Activated gamma-delta T cell (primary cell): ENCODE measurements around the gene TOP3B.
"Not testable (repeated sequence)": the region's sequence is repeated elsewhere in the genome, so short reads cannot be mapped to it uniquely, and the experiment has no call there.

Experiments used
- DNase-seq: peaks from one replicate; lab custom pipeline; 2025; lab: John Stamatoyannopoulos, UW

TOP3B gene

GRCh38 chr22:21926728-21927127, 55.9 kb downstream of the TOP3B start:
- no peak for DNase-seq

GRCh38 chr22:21923163-21923561, 59.4 kb downstream of the TOP3B start:
- no peak for DNase-seq

DNA sequence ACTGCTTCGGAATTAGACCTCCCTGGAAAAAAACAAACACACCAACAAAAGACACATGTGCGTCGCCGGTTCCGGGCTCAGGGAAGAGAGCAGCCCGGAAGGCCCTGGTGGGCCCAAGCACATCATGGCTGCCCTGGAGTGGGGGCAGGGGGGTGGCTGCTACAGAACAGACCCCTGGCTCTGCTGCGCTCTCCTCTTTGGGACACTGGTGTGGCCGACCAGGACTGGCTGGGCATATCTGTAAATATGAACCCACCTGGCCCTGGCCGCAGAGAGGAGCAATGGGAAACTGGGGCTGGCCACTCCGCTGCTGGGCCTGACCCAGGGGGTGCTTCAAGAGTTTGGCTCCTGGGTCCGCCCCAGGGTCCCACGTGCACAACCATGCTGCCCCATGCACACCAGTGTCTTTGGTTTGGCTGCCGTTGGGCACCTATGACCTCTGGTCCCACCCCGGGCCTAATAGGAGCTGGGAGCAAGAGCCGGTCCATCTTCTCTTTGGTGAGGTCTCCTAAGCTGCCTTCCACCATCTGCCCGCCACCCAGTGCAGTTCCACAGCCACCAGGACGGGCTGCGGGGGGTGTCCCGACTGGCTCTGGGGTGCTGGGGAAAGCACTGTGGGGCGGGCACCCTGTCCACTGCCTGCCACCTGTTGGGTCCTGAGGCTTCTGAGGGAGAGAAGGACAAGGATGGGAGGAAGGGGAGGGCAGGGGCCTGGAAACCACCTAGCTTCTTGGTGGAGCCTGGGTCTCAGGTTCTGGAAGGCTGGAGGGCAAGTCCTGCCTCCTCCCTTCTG, 60.0 kb downstream of the TOP3B start:
- DNase-seq = no peak

- DNase-seq = no peak
Measured at GRCh38 chr22:21921729-21922128, 60.9 kb downstream of the TOP3B start.

DNA sequence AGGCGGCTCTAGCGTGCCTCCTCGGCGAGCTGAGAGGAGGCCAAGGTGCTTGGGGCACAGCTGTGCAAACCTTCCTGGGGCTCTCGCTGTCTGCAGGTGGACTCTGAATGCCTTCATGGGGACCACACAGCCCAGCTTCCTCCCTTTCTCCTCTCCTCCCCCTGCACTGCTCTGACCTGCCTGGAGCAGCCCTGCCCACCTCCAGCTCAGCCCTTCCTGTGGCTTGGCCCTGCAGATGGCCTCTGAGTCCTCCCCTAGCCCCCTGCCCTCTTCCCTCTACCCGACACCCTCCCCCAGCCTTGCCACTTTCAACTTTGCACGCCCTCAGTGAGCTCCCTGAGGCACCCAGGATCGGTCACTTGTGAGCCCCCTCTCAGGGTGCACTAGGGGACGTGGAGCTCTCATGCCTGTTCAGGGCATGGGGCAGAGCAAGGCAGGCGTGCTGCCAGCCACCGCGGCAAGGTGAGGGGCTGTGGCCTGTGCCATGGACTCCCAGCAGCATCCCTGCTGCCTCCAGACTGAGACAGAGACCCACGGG, 61.3 kb downstream of the TOP3B start:
- DNase-seq = no peak

GRCh38 chr22:21920341-21921183, 62.0 kb downstream of the TOP3B start:
- DNase-seq = no peak

- DNase-seq = no peak
Measured at GRCh38 chr22:21919526-21920307, 62.9 kb downstream of the TOP3B start.

DNA sequence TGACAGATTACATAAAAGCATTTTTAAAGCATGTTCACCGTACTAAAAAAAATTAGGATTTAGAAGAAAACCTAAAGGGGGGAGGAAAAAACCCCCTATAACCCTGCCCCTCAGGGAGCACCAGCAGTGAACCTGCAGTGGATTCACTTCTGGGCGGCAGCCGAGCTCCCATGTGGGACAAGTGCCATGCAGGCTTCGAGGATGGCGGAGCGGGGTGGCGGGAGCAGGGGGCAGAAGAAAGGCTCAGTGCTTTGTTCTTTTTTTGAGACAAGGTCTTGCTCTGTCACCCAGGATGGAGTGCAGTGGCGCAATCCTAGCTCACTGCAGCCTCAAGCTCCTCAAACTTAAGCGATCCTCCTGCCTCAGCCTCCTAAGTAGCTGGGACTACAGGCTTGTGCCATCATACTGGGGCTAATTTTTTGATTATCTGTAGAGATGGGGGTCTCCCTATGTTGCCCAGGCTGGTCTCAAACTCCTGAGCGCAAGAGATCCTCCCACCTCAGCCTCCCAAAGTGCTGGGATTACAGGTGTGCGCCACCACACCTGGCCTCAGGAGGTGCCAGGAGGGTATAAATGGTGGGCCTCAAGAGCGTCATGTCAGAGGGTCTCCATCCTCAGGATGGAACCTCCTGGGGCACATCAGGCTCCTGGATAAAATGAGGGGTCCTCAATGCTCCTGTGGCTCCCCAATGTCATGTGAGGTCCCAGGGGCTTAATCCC, 64.0 kb downstream of the TOP3B start:
- DNase-seq = no peak

GRCh38 chr22:21917959-21918261, 64.7 kb downstream of the TOP3B start:
- DNase-seq = no peak

DNA sequence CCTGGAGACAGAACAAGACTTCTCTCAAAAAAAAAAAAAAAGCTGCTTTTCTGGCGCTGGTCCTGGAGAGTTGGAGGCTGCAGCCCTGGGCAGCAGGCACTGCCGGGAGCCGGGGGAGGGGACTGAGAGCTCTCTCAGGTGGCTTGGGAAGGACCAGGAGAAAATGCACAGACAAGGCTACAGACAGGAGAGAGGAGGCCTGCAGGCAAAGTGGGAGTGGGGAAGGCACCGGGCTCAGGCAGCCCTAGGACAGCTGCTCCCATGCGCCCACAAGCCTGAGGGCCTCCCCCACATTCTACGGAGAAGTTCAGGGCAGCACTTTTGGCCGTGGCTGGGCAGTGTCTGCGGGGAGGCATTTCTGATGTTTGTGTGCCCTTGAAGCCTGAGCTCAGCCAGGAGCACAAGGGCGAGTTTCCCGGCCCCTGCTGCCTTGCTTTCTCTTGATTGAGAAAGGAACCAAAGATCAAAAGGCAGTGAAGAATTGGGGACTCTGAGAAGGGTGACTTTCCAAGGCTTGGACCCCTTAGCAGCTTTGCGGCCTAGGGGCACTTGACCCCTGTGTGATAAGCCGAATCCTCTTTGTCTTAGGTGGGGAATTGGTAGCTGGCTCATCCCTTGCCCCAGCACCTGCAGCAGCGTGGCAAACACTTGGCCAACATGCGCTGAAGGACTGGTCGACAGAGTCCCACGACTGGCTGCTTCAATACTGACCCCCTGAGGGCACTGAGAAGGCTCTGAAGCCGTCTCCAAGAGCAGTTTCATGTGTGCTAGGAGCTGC, 65.2 kb downstream of the TOP3B start:
- no peak for DNase-seq

DNA sequence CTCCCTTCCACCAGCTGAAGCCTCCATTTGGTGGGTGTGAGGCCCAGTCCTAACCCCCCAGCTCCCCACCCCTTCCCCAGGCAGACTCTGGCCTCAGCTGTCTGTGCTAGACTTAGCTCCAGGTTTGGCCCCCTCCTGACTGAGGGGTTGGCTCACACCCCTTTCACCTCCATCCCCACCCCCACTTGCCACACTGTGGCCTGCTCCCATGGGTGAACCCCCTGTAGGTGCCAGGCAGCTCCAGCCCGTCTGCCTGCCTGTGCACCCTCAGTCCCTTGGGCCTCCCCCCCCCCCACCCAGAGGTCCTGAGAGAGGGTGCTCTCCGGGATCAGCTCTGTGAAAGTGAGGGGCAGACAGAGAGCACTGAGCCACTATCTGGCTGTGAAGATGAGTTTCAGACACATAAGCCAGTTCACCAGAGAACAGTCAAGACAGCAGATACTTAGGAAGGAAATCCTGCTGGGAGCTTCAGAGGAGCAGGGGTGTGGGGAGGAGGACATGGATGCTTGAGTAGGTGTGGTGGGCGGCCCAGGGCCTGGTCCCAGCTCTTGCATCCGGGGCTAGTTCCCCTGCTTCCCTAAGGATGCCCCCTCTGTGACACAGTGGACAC, 66.2 kb downstream of the TOP3B start:
- DNase-seq = no peak

DNA sequence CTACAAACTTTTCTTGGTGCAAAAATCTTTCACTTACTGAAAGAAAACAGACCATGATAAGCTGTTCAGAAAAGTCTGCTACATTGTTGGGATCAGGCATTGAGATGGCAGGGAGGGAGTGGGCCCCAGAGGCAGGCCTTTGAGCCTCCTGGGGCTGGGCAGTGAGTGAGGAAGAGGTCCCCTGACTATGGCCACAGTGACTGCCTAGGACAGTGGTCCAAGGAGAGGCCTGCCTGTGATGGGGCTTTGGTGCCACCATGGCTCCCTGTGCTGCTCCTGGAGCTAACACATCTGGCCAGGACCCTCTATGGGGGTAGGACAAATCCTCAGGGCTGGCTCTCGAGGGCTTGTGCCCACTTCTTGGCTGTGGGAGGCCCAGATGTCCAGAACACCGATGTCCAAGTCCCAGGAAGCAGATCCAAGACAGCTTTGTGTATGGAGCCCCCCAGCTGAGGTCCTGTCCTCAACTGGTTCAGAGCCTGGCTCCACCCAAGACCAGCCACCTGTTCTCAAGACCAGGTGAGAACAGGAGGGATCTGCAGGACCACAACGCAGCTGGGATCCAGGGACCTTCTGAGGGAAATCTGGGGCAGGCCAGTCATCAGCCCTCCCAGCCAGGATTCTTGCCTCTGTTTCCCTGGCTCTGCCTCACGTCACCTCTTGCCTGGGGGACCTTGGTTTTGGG, 66.8 kb downstream of the TOP3B start:
- DNase-seq = no peak

- not testable (repeated sequence) for DNase-seq
Measured at GRCh38 chr22:21914033-21914642, 68.4 kb downstream of the TOP3B start.

- not testable (repeated sequence) for DNase-seq
Measured at GRCh38 chr22:21910367-21910766, 72.2 kb downstream of the TOP3B start.

GRCh38 chr22:21909871-21910270, 72.7 kb downstream of the TOP3B start:
- no peak for DNase-seq

GRCh38 chr22:21907638-21908522, 74.7 kb downstream of the TOP3B start:
- DNase-seq = no peak
